H9 (cell line): ENCODE results near the gene PRSS2. TPM values are rescaled to one million over a fixed set of nuclear protein-coding genes. Genes with fewer than 3 reads are reported as not detected.

Experiments
- DNase-seq: peaks from one replicate; pipeline ENCODE4 v3.0.0-alpha.2; 2017
- H2AFZ ChIP-seq: one replicate; pipeline ENCODE4 v1.6.1; 2013; ENCODE audit warnings: mild to moderate bottlenecking, low read length, control low read depth, moderate library complexity
- H2AK5ac ChIP-seq: 2 replicates; pipeline ENCODE4 v1.6.1; 2013; ENCODE audit warnings: low read length, control low read depth, mixed read lengths; ENCODE audit not compliant: insufficient read length
- H2BK120ac ChIP-seq: one replicate; pipeline ENCODE4 v1.6.1; 2013; ENCODE audit warnings: low read depth, mild to moderate bottlenecking, low read length, control low read depth, inconsistent platforms; ENCODE audit not compliant: poor library complexity, severe bottlenecking
- H2BK12ac ChIP-seq: 2 replicates; pipeline ENCODE4 v1.6.1; 2013; ENCODE audit warnings: low read length, control low read depth, mixed read lengths, low read depth; ENCODE audit not compliant: insufficient read length
- H2BK15ac ChIP-seq: 2 replicates; pipeline ENCODE4 v1.6.1; 2013; ENCODE audit warnings: low read depth, low read length, control low read depth
- H2BK20ac ChIP-seq: one replicate; pipeline ENCODE4 v1.6.1; 2013; ENCODE audit warnings: low read depth, mild to moderate bottlenecking, low read length, control low read depth, inconsistent platforms; ENCODE audit not compliant: poor library complexity, severe bottlenecking
- H2BK5ac ChIP-seq: 2 replicates; pipeline ENCODE4 v1.6.1; 2013; ENCODE audit warnings: low read length, control low read depth, mixed read lengths; ENCODE audit not compliant: insufficient read length
- H3K14ac ChIP-seq: 2 replicates; pipeline ENCODE4 v1.6.1; 2013; ENCODE audit warnings: low read length, control low read depth; ENCODE audit not compliant: insufficient read depth
- H3K18ac ChIP-seq: 2 replicates; pipeline ENCODE4 v1.6.1; 2013; ENCODE audit warnings: low read depth, mild to moderate bottlenecking, mixed read lengths, low read length, control low read depth; ENCODE audit not compliant: insufficient read length
- H3K23ac ChIP-seq: 2 replicates; pipeline ENCODE4 v1.6.1; 2013; ENCODE audit warnings: low read length, control low read depth, mixed read lengths, low read depth; ENCODE audit not compliant: insufficient read length
- H3K23me2 ChIP-seq: 2 replicates; pipeline ENCODE4 v1.6.1; 2013; ENCODE audit warnings: low read depth, mild to moderate bottlenecking, mixed read lengths, low read length, control low read depth; ENCODE audit not compliant: insufficient read length, poor library complexity, severe bottlenecking
- H3K27ac ChIP-seq: 2 replicates; pipeline ENCODE4 v1.5.1; 2013; ENCODE audit warnings: low read length, control low read depth, mixed read lengths, low read depth; ENCODE audit not compliant: insufficient read length
- H3K27me3 ChIP-seq: 2 replicates; pipeline ENCODE4 v1.6.1; 2013; ENCODE audit warnings: low read length, control low read depth, inconsistent platforms; ENCODE audit not compliant: insufficient read depth
- H3K4ac ChIP-seq: 2 replicates; pipeline ENCODE4 v1.6.1; 2013; ENCODE audit warnings: low read depth, mild to moderate bottlenecking, control low read depth, inconsistent platforms, low read length, moderate library complexity
- H3K4me1 ChIP-seq: 2 replicates; pipeline ENCODE4 v1.6.1; 2013; ENCODE audit warnings: low read length, control low read depth, inconsistent platforms; ENCODE audit not compliant: insufficient read depth
- H3K4me2 ChIP-seq: 2 replicates; pipeline ENCODE4 v1.6.1; 2013; ENCODE audit warnings: low read length, control low read depth, mixed read lengths; ENCODE audit not compliant: insufficient read length, insufficient read depth
- H3K56ac ChIP-seq: 2 replicates; pipeline ENCODE4 v1.6.1; 2013; ENCODE audit warnings: low read depth, mild to moderate bottlenecking, mixed read lengths, low read length, control low read depth; ENCODE audit not compliant: insufficient read length
- H3K79me1 ChIP-seq: 2 replicates; pipeline ENCODE4 v1.6.1; 2013; ENCODE audit warnings: low read depth, mild to moderate bottlenecking, moderate library complexity, low read length, control low read depth, inconsistent platforms; ENCODE audit not compliant: insufficient read depth, poor library complexity, severe bottlenecking
- H3K79me2 ChIP-seq: 2 replicates; pipeline ENCODE4 v1.6.1; 2013; ENCODE audit warnings: low read length, control low read depth, inconsistent platforms; ENCODE audit not compliant: insufficient read depth
- H3K9ac ChIP-seq: 2 replicates; pipeline ENCODE4 v1.6.1; 2013; ENCODE audit warnings: low read length, control low read depth, mixed read lengths; ENCODE audit not compliant: insufficient read length; ENCODE audit errors: extremely low read depth
- H3K9me3 ChIP-seq: one replicate; pipeline ENCODE4 v1.6.1; 2013; ENCODE audit warnings: low read depth, low read length, inconsistent platforms; ENCODE audit not compliant: control insufficient read depth
- H3T11ph ChIP-seq: one replicate; pipeline ENCODE4 v1.6.1; 2013; ENCODE audit warnings: mild to moderate bottlenecking, low read length, control low read depth, inconsistent platforms
- H4K20me1 ChIP-seq: one replicate; pipeline ENCODE4 v1.6.1; 2013; ENCODE audit not compliant: control insufficient read depth, insufficient read length, insufficient read depth
- H4K5ac ChIP-seq: 2 replicates; pipeline ENCODE4 v1.6.1; 2013; ENCODE audit warnings: low read depth, mild to moderate bottlenecking, mixed read lengths, low read length, control low read depth; ENCODE audit not compliant: insufficient read length
- H4K8ac ChIP-seq: replicated peaks from 2 replicates; pipeline ENCODE4 v1.6.1; 2013; ENCODE audit warnings: low read length, control low read depth, mixed read lengths, low read depth; ENCODE audit not compliant: insufficient read length
- H4K91ac ChIP-seq: 2 replicates; pipeline ENCODE4 v1.6.1; 2013; ENCODE audit warnings: low read depth, mild to moderate bottlenecking, moderate library complexity, mixed read lengths, low read length, control low read depth; ENCODE audit not compliant: insufficient read length
- H3K27ac Mint-ChIP-seq, 3 experiments: 2 replicates in 2 of 3; 3 replicates in 1 of 3; pipeline ENCODE4 v1.8.0; 2020 to 2021; ENCODE audit warnings: mixed read lengths in 3 of 3, mild to moderate bottlenecking in 1 of 3, moderate library complexity in 1 of 3
- H3K27me3 Mint-ChIP-seq: 2 replicates; pipeline ENCODE4 v1.8.0; 2021; ENCODE audit warnings: low read depth, mild to moderate bottlenecking, moderate library complexity, mixed read lengths
- H3K36me3 Mint-ChIP-seq, 3 experiments: 2 replicates in 2 of 3; 3 replicates in 1 of 3; pipeline ENCODE4 v1.8.0; 2020 to 2021; ENCODE audit warnings: low read depth in 3 of 3, mixed read lengths in 3 of 3; ENCODE audit not compliant: insufficient read depth in 1 of 3
- H3K4me1 Mint-ChIP-seq, 2 experiments: 2 replicates each; pipeline ENCODE4 v1.8.0; 2020; ENCODE audit warnings: mixed read lengths in 2 of 2
- H3K4me3 Mint-ChIP-seq, 2 experiments: 2 replicates in 1 of 2; 3 replicates in 1 of 2; pipeline ENCODE4 v1.8.0; 2020 to 2021; ENCODE audit warnings: mild to moderate bottlenecking in 2 of 2, mixed read lengths in 2 of 2, moderate library complexity in 1 of 2
- H3K9me3 Mint-ChIP-seq, 2 experiments: 2 replicates in 1 of 2; 3 replicates in 1 of 2; pipeline ENCODE4 v1.8.0; 2020; ENCODE audit warnings: mild to moderate bottlenecking in 2 of 2, mixed read lengths in 2 of 2, moderate library complexity in 1 of 2
- CTCF ChIP-seq: fragments of 200-600 bp; sonication (generic); conservative IDR thresholded peaks from 3 replicates; pipeline ENCODE4 v1.8.0; 2021; ENCODE audit warnings: antibody characterized with exemption, mild to moderate bottlenecking
- WGBS: extraction: QIAGEN DNeasy Blood & Tissue Kit; methylation state at CpG from one replicate; pipeline ENCODE4 v1.1.7; 2013; ENCODE audit warnings: missing lambda C conversion rate, low lambda C conversion rate, mixed read lengths; ENCODE audit not compliant: insufficient read length; ENCODE audit errors: extremely low coverage; 5-methylcytosine and 5-hydroxymethylcytosine counted together
- total RNA-seq: library from RNA; stranded (reverse); gene quantifications from 2 replicates; pipeline ENCODE4 v1.2.1, GENCODE V29; 2021

PRSS2 gene
- total RNA-seq, 1 experiment from 2014 or later: not detected

GRCh38 chr7:142796001-142796500 lies 25.3 kb downstream of the PRSS2 start:
- no peak overlapping the region for H2AFZ ChIP-seq

More at GRCh38 chr7:142796001-142796500, 25.3 kb downstream of the PRSS2 start:
- Histone ChIP-seq H3K27ac (no peak overlapping the region), H4K20me1 (no peaks in the 10 kb centered on the region), H3K56ac (no peak overlapping the region), H2AK5ac (no peak overlapping the region), H2BK12ac (no peak overlapping the region), H2BK120ac (no peak overlapping the region), H2BK5ac (no peak overlapping the region), H4K91ac (no peak overlapping the region), H3K14ac (peak overlapping the region; percentile 8; the same call in 1 of the 2 replicates), H3K79me1 (no peaks in the 10 kb centered on the region), H3K4me1 (peaks cover 12% of the 10 kb centered on the region; the same call in 1 of the 2 replicates), H3K18ac (no peak overlapping the region), H3K9me3 (no peaks in the 10 kb centered on the region), H2BK20ac (no peak overlapping the region), H3K9ac (peak overlapping the region; percentile 66), H3T11ph (no peak overlapping the region), H2BK15ac (no peak overlapping the region), H3K79me2 (no peaks in the 10 kb centered on the region), H3K4ac (no peak overlapping the region), H3K23ac (no peak overlapping the region), H4K5ac (no peak overlapping the region), H4K8ac (no peak overlapping the region), H3K23me2 (peaks cover 15% of the 10 kb centered on the region), H3K27me3 (peaks cover 20% of the 10 kb centered on the region; the same call in 1 of the 2 replicates), H3K4me2 (peak overlapping the region; percentile 43)
- Mint-ChIP-seq H3K9me3 (no peaks in the 10 kb centered on the region), H3K27me3 (peaks cover 84% of the 10 kb centered on the region), H3K27ac (peak overlapping the region in 1 of 3 experiments; percentile 23; a peak in 2 of 7 replicates), H3K4me3 (peak overlapping the region; percentile 67 to 85), H3K4me1 (peaks cover 54 to 58% of the 10 kb centered on the region in 2 experiments), H3K36me3 (no peaks in the 10 kb centered on the region; a peak in 1 of 7 replicates)
- DNase-seq: peak; percentile 42
- no CpG with 5 or more reads among the region's 9 CpGs for WGBS
- TF ChIP-seq CTCF: no peak
